Natural killer cell (primary cell): Measurements from ENCODE around the gene KCNAB2. TPM values are rescaled to one million over a fixed set of nuclear protein-coding genes. Genes with fewer than 3 reads are reported as not detected.

Experiments
- ATAC-seq, 3 donors: fragments of 150-1000 bp in 2 of 3; fragments of 200-7000 bp in 1 of 3; cut with Tn5 transposase; 1 replicate in 1 of 3; 2 replicates in 2 of 3; pipeline ENCODE4 v1.10.0; 2021; ENCODE audit warnings: mild to moderate bottlenecking in 2 of 3, moderate library complexity in 2 of 3
- DNase-seq, 2 donors: peaks; one replicate each; pipeline versions ENCODE4 v3.0.0 to v3.0.0-alpha.2; 2013 to 2021; ENCODE audit warnings: mixed read lengths in 1 of 2
- H3K27ac ChIP-seq: one replicate; pipeline ENCODE4 v1.5.1; 2013; ENCODE audit warnings: mild to moderate bottlenecking, low read length
- H3K27me3 ChIP-seq: one replicate; pipeline ENCODE4 v1.6.1; 2013; ENCODE audit warnings: low read length; ENCODE audit not compliant: control insufficient read depth, insufficient read depth
- H3K36me3 ChIP-seq: one replicate; pipeline ENCODE4 v1.6.1; 2013; ENCODE audit warnings: low read length; ENCODE audit not compliant: control insufficient read depth, insufficient read depth
- H3K4me1 ChIP-seq: one replicate; pipeline ENCODE4 v1.6.1; 2013; ENCODE audit warnings: low read length; ENCODE audit not compliant: control insufficient read depth, insufficient read depth
- H3K4me3 ChIP-seq: one replicate; pipeline ENCODE4 v1.5.1; 2013; ENCODE audit warnings: low read length
- H3K9me3 ChIP-seq: one replicate; pipeline ENCODE4 v1.6.1; 2013; ENCODE audit warnings: low read length; ENCODE audit not compliant: control insufficient read depth, insufficient read depth
- H3K27ac Mint-ChIP-seq, 2 donors: one replicate each; pipeline ENCODE4 v1.8.0; 2022; ENCODE audit warnings: mild to moderate bottlenecking in 2 of 2, mixed read lengths in 2 of 2, moderate library complexity in 1 of 2
- H3K27me3 Mint-ChIP-seq, 2 donors: one replicate each; pipeline ENCODE4 v1.8.0; 2022; ENCODE audit warnings: low read depth in 2 of 2, mixed read lengths in 2 of 2
- H3K36me3 Mint-ChIP-seq: one replicate; pipeline ENCODE4 v1.8.0; 2022; ENCODE audit warnings: mixed read lengths
- H3K4me1 Mint-ChIP-seq, 2 donors: one replicate each; pipeline ENCODE4 v1.8.0; 2022; ENCODE audit warnings: mixed read lengths in 2 of 2
- H3K4me3 Mint-ChIP-seq: one replicate; pipeline ENCODE4 v1.8.0; 2022; ENCODE audit warnings: mild to moderate bottlenecking, moderate library complexity, mixed read lengths
- H3K9me3 Mint-ChIP-seq, 2 donors: one replicate each; pipeline ENCODE4 v1.8.0; 2022; ENCODE audit warnings: mixed read lengths in 2 of 2
- CTCF ChIP-seq: fragments of 200-600 bp; IDR thresholded peaks from one replicate; pipeline ENCODE4 v1.8.0; 2022; ENCODE audit warnings: antibody characterized with exemption
- WGBS: methylation state at CpG from one replicate; pipeline ENCODE4 v1.1.7; 2013; ENCODE audit warnings: missing lambda C conversion rate; ENCODE audit not compliant: insufficient coverage; 5-methylcytosine and 5-hydroxymethylcytosine counted together
- intact Hi-C: fragments of 100-400 bp; cut with micrococcal nuclease; formaldehyde crosslinking; loops from one replicate; pipeline ENCODE4 v1.14.2; 2022
- total RNA-seq, 4 donors: library from RNA; stranded (reverse); fragments of 120-200 nt in 1 of 4; gene quantifications; one replicate each; pipeline versions ENCODE4 v1.2.3 to v1.2.4, GENCODE V29; 2013 to 2022

The KCNAB2 gene
- total RNA-seq, 3 donors from 2014 or later (not counting 1 experiment from before 2014, with no cell fraction given), result 387 to 749 (median 430) TPM

- Mint-ChIP-seq H3K9me3 (no peaks in the 10 kb centered on the region), H3K4me1 (peaks cover 6 to 11% of the 10 kb centered on the region in 2 donors), H3K27me3 (peaks cover 0 to 5% of the 10 kb centered on the region in 2 donors), H3K36me3 (no peaks in the 10 kb centered on the region), H3K4me3 (no peak overlapping the region), H3K27ac (no peak overlapping the region)
- Histone ChIP-seq H3K27ac (no peak overlapping the region), H3K4me3 (no peak overlapping the region), H3K4me1 (peaks cover 8% of the 10 kb centered on the region), H3K27me3 (no peaks in the 10 kb centered on the region), H3K36me3 (no peaks in the 10 kb centered on the region), H3K9me3 (no peaks in the 10 kb centered on the region)
- DNase-seq (no peak), ATAC-seq (no peak)
- WGBS, result 95% methylated on average over 9 of the region's 12 CpGs
- intact Hi-C loops, result no loop called here
- TF ChIP-seq CTCF, result no peak
Observed at GRCh38 chr1:6124341-6124740, 78.7 kb downstream of the KCNAB2 start.

- Histone ChIP-seq H3K36me3 (no peaks in the 10 kb centered on the region), H3K9me3 (no peaks in the 10 kb centered on the region), H3K4me3 (no peak overlapping the region), H3K27me3 (no peaks in the 10 kb centered on the region), H3K27ac (no peak overlapping the region), H3K4me1 (peaks cover 8% of the 10 kb centered on the region)
- DNase-seq, result no peak
- H3K36me3 Mint-ChIP-seq, result no peaks in the 10 kb centered on the region
- no peak for TF ChIP-seq CTCF
- ATAC-seq, result no peak
- peaks cover 0 to 5% of the 10 kb centered on the region in 2 donors for H3K27me3 Mint-ChIP-seq
- peaks cover 6 to 11% of the 10 kb centered on the region in 2 donors for H3K4me1 Mint-ChIP-seq
- 84% methylated on average over 21 of the region's 21 CpGs for WGBS
- intact Hi-C loops, result no loop called here
- H3K4me3 Mint-ChIP-seq, result no peak overlapping the region
- no peak overlapping the region for H3K27ac Mint-ChIP-seq
- H3K9me3 Mint-ChIP-seq, result no peaks in the 10 kb centered on the region
Observed at GRCh38 chr1:6124746-6125365, 79.2 kb downstream of the KCNAB2 start.

- no peaks in the 10 kb centered on the region for H3K36me3 Mint-ChIP-seq
- Histone ChIP-seq H3K4me3 (no peak overlapping the region), H3K9me3 (no peaks in the 10 kb centered on the region), H3K27me3 (no peaks in the 10 kb centered on the region), H3K27ac (no peak overlapping the region), H3K4me1 (peaks cover 8% of the 10 kb centered on the region), H3K36me3 (no peaks in the 10 kb centered on the region)
- ATAC-seq (no peak), DNase-seq (no peak)
- peaks cover 6 to 11% of the 10 kb centered on the region in 2 donors for H3K4me1 Mint-ChIP-seq
- H3K4me3 Mint-ChIP-seq, result no peak overlapping the region
- WGBS, result 90% methylated on average over 15 of the region's 15 CpGs
- peaks cover 0 to 5% of the 10 kb centered on the region in 2 donors for H3K27me3 Mint-ChIP-seq
- H3K27ac Mint-ChIP-seq, result no peak overlapping the region
- no peak for TF ChIP-seq CTCF
- H3K9me3 Mint-ChIP-seq, result no peaks in the 10 kb centered on the region
- intact Hi-C loops, result no loop called here
Observed at GRCh38 chr1:6125366-6125765, 79.7 kb downstream of the KCNAB2 start.

GRCh38 chr1:6126028-6126427 lies 80.3 kb downstream of the KCNAB2 start:
- Mint-ChIP-seq H3K27ac (no peak overlapping the region), H3K36me3 (no peaks in the 10 kb centered on the region), H3K4me1 (peaks cover 6 to 11% of the 10 kb centered on the region in 2 donors), H3K9me3 (no peaks in the 10 kb centered on the region), H3K4me3 (no peak overlapping the region), H3K27me3 (peaks cover 0 to 5% of the 10 kb centered on the region in 2 donors)
- Histone ChIP-seq H3K27me3 (no peaks in the 10 kb centered on the region), H3K4me3 (no peak overlapping the region), H3K4me1 (peaks cover 8% of the 10 kb centered on the region), H3K27ac (no peak overlapping the region), H3K9me3 (no peaks in the 10 kb centered on the region), H3K36me3 (no peaks in the 10 kb centered on the region)
- intact Hi-C loops, result no loop called here
- DNase-seq, result no peak
- WGBS, result 84% methylated on average over 13 of the region's 13 CpGs
- ATAC-seq, result no peak
- no peak for TF ChIP-seq CTCF
